NCI-H2196 (cell line): ENCODE measurements around the gene APOL6.
"Not testable (repeated sequence)": the region's sequence is repeated elsewhere in the genome, so short reads cannot be mapped to it uniquely, and the experiment has no call there.

Experiments
- DNase-seq: peaks from one replicate; lab custom pipeline; 2025; ENCODE audit not compliant: unreplicated experiment; lab: John Stamatoyannopoulos, UW

Gene APOL6

GRCh38 chr22:35674335-35674734 is 26.1 kb downstream of the APOL6 start:
- DNase-seq = no peak

DNA sequence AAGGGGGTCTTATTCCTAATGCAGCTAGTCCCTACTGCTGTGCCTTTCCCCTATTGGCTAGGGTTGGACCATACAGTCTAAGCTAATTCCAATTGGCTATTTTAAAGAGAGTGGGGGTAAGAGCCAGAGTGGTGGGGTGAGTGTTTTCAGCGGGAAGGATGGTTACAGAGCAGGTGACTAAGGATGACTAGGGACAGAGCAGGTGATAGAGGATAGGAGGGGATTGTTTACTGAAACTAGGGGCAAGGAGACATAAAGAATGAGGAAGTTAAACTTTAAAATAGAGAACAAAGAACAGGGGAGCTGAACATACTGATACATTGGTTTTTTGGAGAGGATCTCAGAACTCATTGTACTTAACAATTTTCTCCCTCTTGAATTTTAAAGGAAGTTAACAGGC is 27.8 kb downstream of the APOL6 start:
- not testable (repeated sequence) for DNase-seq

DNA sequence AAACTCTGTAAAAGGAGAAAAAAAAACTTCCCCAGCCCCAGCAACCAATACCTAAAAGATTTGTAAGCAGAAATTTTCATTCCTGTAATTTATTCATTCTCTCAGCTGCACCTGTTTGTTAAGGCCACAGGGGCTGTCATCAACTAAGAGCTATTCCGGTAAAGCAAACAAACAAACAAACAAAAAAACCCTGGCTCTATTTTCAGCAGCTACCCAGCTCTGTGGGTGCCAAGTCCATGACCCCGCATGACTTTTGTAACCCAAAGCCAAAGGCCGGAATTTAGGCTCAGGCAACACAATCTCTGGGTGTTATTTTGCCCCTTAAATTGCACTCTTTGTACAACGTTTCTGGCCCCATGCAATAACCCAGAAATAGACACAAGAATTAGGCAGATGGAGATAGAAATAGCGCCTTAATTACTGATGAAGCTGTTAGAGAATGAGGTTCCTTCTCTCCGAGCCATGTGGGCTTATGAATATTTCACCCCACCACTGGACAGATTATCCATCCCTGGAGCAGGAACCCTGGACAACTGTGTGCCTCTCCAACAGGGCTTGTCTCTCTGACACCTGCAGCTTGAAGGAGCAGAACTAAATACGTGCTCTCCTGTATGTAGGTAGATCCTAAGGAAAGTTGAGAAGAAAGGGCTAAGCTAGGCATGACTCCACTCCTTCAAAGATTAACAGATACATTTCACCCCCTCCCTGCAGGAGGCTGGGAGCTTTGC is 29.4 kb downstream of the APOL6 start:
- DNase-seq = no peak

DNA sequence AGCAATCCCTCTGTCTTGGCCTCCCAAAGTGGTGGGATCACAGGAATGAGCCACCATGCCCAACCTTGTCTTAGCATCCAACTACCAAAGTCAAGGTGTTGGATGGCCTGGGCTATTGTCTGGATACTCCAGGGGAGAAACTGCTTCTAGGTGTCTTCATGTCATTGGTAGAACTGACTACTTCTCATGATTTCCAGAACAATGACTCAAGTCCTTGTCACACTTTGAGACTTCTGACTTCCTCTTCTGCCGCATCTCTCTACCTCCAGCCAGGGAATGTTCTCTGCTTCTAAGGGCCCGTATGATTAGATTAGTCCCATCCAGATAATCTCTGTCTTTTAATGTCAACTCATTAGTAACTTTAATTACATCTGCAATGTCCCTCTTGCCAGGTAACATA is 30.6 kb downstream of the APOL6 start:
- no peak for DNase-seq

- not testable (repeated sequence) for DNase-seq
Measured at GRCh38 chr22:35679492-35679891, 31.2 kb downstream of the APOL6 start.

DNA sequence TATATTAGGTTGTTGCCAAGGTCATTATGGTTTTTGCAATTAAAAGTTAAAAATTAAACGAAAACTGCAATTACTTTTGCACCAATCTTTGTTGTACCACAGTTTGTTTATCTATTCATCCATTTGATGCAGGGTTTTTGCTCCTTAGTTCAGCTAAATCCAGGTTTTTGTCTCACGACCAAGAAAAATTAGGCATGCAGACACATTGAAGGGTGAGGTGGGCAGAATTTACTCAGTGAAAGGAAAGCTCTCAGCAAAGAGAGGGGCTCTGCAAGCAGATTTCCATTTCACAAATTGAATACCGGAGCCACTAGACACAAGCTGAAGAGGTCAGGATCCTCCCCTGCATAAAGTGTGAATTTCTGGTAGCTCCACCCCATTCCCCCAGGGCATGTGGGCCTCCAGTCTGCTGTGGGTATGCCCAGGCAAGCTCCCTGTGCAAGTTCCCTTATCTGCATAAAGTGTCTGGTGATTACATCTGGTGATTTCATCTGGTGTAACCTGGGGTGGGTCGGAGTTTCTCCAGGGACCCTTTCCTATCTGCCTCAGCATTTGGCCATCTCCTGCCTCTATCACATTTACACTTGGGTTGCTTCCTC is 33.3 kb downstream of the APOL6 start:
- DNase-seq = no peak

DNA sequence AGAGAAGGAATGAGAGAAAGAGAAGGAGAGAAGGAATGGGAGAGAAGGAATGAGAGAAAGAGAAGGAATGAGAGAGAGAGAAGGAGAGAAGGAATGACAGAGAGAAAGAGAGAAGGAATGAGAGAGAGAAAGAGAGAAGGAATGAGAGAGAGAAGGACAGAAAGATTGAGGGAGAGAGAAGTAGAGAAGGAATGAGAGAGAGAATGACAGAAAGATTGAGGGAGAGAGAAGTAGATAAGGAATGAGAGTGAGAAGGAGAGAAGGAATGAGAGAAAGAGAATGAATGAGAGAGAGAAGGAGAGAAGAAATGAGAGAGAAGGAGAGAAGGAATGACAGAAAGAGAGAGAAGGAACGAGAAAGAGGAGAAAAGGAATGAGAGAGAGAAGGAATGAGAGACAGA is 35.3 kb downstream of the APOL6 start:
- DNase-seq = no peak

DNA sequence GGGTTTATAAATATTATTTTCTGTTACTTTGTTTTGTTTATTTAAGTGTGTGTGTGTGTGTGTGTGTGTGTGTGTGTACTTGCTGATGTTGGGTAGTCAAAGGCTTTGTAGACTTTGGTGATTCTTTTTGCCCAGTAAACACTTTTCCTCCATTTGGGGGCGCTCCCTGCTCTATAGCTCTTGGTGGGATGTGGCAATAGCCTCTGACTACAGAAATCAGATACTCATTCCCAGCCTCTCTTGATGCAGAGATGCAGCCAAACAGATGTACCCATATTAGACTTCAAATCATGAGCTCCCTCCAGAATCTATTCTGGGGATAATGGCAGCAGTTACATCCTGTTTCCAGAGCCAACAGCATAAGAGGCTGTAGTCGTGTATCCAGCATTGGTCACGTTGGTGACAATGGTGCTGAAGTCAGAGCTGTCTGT is 36.0 kb downstream of the APOL6 start:
- peak; percentile 22 for DNase-seq

GRCh38 chr22:35684732-35685131 is 36.5 kb downstream of the APOL6 start:
- DNase-seq = no peak

DNA sequence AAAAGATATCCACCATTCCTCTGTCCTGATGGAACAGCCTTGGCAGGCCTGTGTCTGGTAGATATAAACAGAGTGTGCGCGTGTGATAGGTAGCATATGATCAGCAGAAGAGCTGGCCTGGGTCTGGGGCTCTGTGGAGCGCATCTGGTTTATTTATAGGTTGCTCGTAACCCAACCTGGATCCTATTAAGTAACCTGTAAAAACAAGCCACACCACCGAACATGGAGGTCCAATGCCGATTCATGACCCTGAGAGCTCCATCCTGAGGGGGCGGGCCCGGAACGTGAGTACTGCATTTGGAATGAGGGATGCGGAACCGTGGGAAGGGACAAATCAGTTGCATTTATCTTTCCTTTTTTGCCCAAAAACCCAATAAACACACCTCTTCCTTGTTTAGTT is 37.5 kb downstream of the APOL6 start:
- DNase-seq = no peak

GRCh38 chr22:35686298-35686697 is 38.1 kb downstream of the APOL6 start:
- no peak for DNase-seq

DNA sequence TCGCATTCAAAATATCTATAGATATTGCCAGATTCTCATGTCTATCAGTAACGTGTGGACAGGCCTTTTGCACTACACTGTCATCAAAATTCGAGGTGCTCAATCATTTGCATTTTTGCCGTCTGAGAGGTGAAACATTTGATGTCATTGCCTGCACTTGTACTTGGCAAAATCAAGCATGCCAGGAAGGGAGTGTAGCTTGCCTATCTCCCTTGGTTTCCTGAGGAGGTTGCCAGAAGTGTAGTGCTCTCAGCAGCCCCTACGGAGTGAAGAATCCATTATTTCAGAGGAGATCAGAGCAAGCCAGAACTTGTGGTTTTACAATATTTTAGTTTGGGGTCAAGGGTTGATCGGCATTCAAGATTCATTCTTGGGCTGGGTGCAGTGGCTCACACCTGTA is 39.2 kb downstream of the APOL6 start:
- DNase-seq = no peak

DNA sequence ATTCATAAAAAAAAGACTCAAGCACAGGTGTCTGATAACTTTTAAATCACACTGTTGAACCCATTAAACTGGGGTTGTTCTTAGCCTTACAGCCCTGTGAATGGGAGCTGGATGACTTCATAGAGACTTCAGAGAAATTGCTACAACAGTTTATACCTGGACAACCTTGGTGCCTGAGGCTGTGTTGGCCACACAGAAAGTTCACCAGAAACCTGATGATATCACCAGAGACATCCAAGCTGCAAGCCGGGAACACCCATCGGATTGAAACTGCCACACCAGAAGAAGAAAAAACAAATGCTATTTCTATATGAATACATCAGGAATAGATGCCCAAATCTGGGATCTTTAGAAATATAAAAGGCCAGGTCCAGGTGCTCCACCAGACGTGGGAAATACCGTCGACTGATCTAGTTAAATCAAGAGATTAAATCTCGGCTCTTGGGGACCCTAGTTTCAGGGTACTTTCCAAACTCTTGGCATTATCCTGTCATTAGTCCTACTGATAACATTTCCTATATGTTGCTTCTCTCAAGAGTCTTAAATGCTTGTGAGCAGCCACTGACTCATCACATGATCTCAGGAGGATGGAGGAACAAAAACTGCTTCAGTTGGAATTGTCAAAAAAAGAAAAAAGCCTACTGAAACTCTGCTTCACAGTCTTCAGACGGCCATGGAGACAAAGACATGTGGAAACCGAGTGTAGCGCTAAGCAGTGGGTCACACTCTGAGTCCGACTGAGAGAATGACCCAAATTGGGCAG is 40.8 kb downstream of the APOL6 start:
- DNase-seq = no peak

- DNase-seq = no peak
Measured at GRCh38 chr22:35690001-35690400, 41.8 kb downstream of the APOL6 start.

GRCh38 chr22:35695202-35695601 is 47.0 kb downstream of the APOL6 start:
- no peak for DNase-seq

DNA sequence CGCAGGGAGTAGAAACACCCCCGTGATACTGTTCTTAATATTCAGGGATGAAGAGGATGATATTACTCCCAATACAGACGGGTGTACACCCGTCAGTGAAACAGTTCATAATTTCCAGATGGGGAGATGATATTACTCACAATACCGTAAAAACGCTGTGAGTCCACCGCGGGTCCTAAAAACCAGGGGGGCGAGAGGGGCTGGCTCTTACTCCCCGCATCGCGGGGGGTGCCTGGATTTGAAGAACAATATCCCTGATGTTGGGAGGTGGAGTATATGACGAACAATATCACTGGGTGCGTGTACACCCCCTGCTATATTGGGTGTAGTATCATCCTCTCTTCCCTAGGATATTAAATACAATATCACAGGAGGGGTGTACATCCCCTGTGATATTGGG is 48.9 kb downstream of the APOL6 start:
- DNase-seq = no peak

DNA sequence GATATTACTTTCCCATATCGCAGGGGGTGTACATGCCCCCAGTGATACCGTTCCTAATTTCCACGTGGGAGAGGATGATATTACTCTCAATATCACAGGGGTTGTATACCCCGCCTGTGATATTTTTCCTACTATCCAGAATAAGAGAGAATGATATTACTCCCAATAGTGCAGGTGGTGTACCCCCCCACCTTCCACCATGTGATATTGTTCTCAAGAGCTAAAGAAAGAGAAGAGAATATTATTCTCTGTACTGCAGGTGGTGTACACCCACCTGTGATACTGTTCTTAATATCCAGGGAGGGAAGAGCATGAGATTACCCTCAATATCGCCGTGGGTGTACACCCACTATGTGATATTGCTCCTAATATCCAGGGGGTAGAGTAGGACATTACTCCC is 51.6 kb downstream of the APOL6 start:
- DNase-seq = not testable (repeated sequence)

- DNase-seq = no peak
Measured at GRCh38 chr22:35703861-35704584, 55.8 kb downstream of the APOL6 start.

DNA sequence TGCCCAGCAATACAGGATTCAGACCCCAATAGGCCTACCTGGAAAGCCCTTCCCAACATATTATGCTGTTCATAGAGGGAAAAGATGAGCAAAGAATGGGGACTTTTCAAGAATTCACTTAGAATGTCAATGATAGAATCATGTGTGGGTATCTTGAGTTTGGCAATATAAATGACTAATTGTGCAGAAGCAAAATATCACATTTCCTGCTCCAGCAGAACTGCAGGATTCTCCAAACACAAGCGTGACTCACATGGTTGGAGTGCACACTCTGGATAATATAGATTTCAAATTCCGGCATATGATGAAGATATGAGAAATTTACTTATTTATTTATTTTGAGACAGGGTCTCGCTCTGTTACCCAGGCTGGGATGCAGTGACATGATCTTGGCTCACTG is 56.9 kb downstream of the APOL6 start:
- no peak for DNase-seq

GRCh38 chr22:35708453-35708852 is 60.2 kb downstream of the APOL6 start:
- DNase-seq = no peak

DNA sequence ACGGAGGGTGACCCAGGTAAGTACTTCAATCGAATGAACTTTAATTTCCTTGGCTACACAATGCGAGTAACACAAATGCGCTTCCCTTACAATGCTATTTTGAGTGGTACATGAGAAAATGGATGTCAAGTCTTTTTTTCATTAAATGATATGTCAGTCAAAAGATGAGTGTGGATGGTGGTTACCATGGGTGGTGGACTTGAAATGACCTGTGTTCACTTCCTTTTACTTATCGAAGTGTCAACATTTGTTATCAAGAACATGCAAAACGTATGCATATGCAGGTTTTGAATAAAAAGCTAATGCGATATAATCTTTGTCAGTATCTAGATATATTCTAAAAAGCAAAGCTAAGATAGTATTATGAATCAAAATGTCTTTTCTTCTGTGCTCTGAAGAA is 60.7 kb downstream of the APOL6 start:
- DNase-seq = no peak

GRCh38 chr22:35711336-35711735 is 63.1 kb downstream of the APOL6 start:
- DNase-seq = no peak
